Glutamatergic neuron (in vitro differentiated cells): ENCODE measurements around the gene MED14. TPM values are rescaled to one million over a fixed set of nuclear protein-coding genes. Genes with fewer than 3 reads are reported as not detected.

Source experiments
- DNase-seq: peaks from one replicate; pipeline ENCODE4 v3.0.0; 2022
- H3K27ac Mint-ChIP-seq: one replicate; pipeline ENCODE4 v1.8.0; 2020; ENCODE audit warnings: mild to moderate bottlenecking, mixed read lengths, inconsistent platforms; ENCODE audit not compliant: unreplicated experiment
- H3K27me3 Mint-ChIP-seq: one replicate; pipeline ENCODE4 v1.8.0; 2020; ENCODE audit warnings: mild to moderate bottlenecking, moderate library complexity, mixed read lengths, inconsistent platforms; ENCODE audit not compliant: unreplicated experiment
- H3K36me3 Mint-ChIP-seq: one replicate; pipeline ENCODE4 v1.8.0; 2020; ENCODE audit warnings: mild to moderate bottlenecking, mixed read lengths, inconsistent platforms; ENCODE audit not compliant: unreplicated experiment
- H3K4me1 Mint-ChIP-seq: one replicate; pipeline ENCODE4 v1.8.0; 2020; ENCODE audit warnings: mild to moderate bottlenecking, low read depth, mixed read lengths, inconsistent platforms; ENCODE audit not compliant: unreplicated experiment
- H3K4me3 Mint-ChIP-seq: one replicate; pipeline ENCODE4 v1.8.0; 2020; ENCODE audit warnings: mild to moderate bottlenecking, mixed read lengths, inconsistent platforms; ENCODE audit not compliant: unreplicated experiment
- H3K9me3 Mint-ChIP-seq: one replicate; pipeline ENCODE4 v1.8.0; 2020; ENCODE audit warnings: mild to moderate bottlenecking, moderate library complexity, mixed read lengths, inconsistent platforms; ENCODE audit not compliant: unreplicated experiment
- total RNA-seq: library from RNA; stranded (reverse); fragmentation: NEBNext Ultra II Directional; extraction: Animal tissue kit (Norgen Biotek cat#: 25700); gene quantifications from one replicate; pipeline ENCODE4 v1.2.1, GENCODE V29; 2021; ENCODE audit not compliant: unreplicated experiment
- TF ChIP-seq, protein P1 (sequence below): fragments of 200-600 bp; sonication (generic); IDR thresholded peaks from one replicate; pipeline ENCODE4 v1.5.0; 2021; ENCODE audit not compliant: partially characterized antibody, unreplicated experiment

Gene MED14
- total RNA-seq, 1 donor from 2014 or later = 59.8 TPM

DNA sequence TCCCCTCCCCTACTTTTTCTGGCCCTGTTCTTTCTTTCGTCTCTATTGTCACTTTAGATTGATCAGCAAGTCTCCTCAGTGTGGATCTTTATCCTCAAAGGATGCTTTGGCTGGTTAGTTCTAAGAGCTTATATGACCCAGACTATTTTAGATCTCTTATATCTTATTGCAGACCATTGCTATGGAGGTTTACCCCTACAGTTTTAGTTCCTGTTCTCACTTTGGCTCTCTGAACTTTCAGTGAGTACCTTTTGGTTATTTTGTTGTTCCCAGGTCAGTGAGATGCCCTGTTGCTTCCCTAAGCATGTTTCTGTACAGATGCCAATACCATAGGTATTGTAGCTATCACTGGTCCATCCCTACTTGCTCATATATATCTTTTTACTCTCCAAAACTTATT lies 24.0 kb upstream of the MED14 start:
- TF ChIP-seq, protein P1, sequence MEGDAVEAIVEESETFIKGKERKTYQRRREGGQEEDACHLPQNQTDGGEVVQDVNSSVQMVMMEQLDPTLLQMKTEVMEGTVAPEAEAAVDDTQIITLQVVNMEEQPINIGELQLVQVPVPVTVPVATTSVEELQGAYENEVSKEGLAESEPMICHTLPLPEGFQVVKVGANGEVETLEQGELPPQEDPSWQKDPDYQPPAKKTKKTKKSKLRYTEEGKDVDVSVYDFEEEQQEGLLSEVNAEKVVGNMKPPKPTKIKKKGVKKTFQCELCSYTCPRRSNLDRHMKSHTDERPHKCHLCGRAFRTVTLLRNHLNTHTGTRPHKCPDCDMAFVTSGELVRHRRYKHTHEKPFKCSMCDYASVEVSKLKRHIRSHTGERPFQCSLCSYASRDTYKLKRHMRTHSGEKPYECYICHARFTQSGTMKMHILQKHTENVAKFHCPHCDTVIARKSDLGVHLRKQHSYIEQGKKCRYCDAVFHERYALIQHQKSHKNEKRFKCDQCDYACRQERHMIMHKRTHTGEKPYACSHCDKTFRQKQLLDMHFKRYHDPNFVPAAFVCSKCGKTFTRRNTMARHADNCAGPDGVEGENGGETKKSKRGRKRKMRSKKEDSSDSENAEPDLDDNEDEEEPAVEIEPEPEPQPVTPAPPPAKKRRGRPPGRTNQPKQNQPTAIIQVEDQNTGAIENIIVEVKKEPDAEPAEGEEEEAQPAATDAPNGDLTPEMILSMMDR = no peak
- no peak overlapping the region for H3K27ac Mint-ChIP-seq
- H3K4me1 Mint-ChIP-seq = no peaks in the 10 kb centered on the region
- no peaks in the 10 kb centered on the region for H3K9me3 Mint-ChIP-seq
- no peak for DNase-seq
- H3K4me3 Mint-ChIP-seq = no peak overlapping the region
- no peaks in the 10 kb centered on the region for H3K36me3 Mint-ChIP-seq
- H3K27me3 Mint-ChIP-seq = no peaks in the 10 kb centered on the region

DNA sequence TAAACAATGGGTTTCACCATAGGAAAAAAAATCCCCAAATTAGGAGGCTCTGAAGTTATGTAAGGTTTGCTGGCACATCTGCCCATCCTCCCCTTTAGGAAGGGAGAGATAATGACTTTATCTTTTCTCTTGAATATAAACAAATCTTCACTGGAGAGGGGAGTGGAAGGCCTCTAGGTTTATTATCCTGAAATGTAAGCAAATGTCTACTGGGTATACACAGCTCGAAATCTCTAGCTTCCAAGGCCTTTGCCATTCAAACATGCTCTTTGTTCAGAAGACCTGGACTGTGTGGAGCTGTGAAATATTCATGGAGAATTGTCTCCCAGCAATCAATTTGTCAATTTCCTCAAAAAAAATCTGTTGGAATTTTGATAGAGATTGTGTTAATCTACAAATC lies 21.7 kb upstream of the MED14 start:
- Mint-ChIP-seq H3K4me1 (no peaks in the 10 kb centered on the region), H3K9me3 (peaks cover under 1% of the 10 kb centered on the region), H3K27me3 (no peaks in the 10 kb centered on the region), H3K27ac (no peak overlapping the region), H3K36me3 (no peaks in the 10 kb centered on the region), H3K4me3 (no peak overlapping the region)
- TF ChIP-seq, protein P1 = no peak
- no peak for DNase-seq

- TF ChIP-seq, protein P1 = no peak
- H3K36me3 Mint-ChIP-seq = no peaks in the 10 kb centered on the region
- no peak overlapping the region for H3K27ac Mint-ChIP-seq
- peaks cover 1% of the 10 kb centered on the region for H3K9me3 Mint-ChIP-seq
- no peak for DNase-seq
- H3K27me3 Mint-ChIP-seq = no peaks in the 10 kb centered on the region
- H3K4me3 Mint-ChIP-seq = no peak overlapping the region
- no peaks in the 10 kb centered on the region for H3K4me1 Mint-ChIP-seq
Measured at GRCh38 chrX:40755291-40756249, 20.2 kb upstream of the MED14 start.

- TF ChIP-seq, protein P1 = no peak
- no peak for DNase-seq
- Mint-ChIP-seq H3K27ac (no peak overlapping the region), H3K27me3 (peaks cover 5% of the 10 kb centered on the region), H3K4me3 (no peak overlapping the region), H3K36me3 (no peaks in the 10 kb centered on the region), H3K9me3 (peaks cover 6% of the 10 kb centered on the region), H3K4me1 (peaks cover 16% of the 10 kb centered on the region)
Measured at GRCh38 chrX:40749681-40750494, 14.5 kb upstream of the MED14 start.
